Vagina (tissue), 2 donors: ENCODE results near the gene KCNN4. TPM values are rescaled to one million over a fixed set of nuclear protein-coding genes. Genes with fewer than 3 reads are reported as not detected.

Experiments
- DNase-seq, 2 donors: peaks; one replicate each; pipeline ENCODE4 v3.0.0-alpha.2; 2017; ENCODE audit errors: extremely low spot score in 2 of 2
- H3K27ac ChIP-seq: fragments of 200-600 bp; sonication (generic); one replicate; pipeline ENCODE4 v1.5.1; 2019
- H3K27me3 ChIP-seq: fragments of 200-600 bp; sonication (generic); one replicate; pipeline ENCODE4 v1.5.1; 2019
- H3K36me3 ChIP-seq, 2 donors: fragments of 200-600 bp; sonication (generic); one replicate each; pipeline ENCODE4 v1.5.1; 2017 to 2019
- H3K4me1 ChIP-seq: fragments of 200-600 bp; sonication (generic); one replicate; pipeline ENCODE4 v1.5.1; 2019
- H3K4me3 ChIP-seq, 2 donors: fragments of 200-600 bp; sonication (generic); 1 replicate in 1 of 2; 2 replicates in 1 of 2; pipeline ENCODE4 v1.5.1; 2016 to 2019
- H3K9me3 ChIP-seq: fragments of 200-600 bp; sonication (generic); one replicate; pipeline ENCODE4 v1.5.1; 2019
- CTCF ChIP-seq, 3 experiments: fragments of 450-650 bp in 2 of 3; fragments of 200-600 bp in 1 of 3; sonication (generic) in 1 of 3; IDR thresholded peaks; one replicate each; pipeline ENCODE4 v1.5.1; 2017 to 2019; ENCODE audit warnings: antibody characterized with exemption in 3 of 3, mild to moderate bottlenecking in 2 of 3, moderate library complexity in 2 of 3
- POLR2A ChIP-seq, 2 donors: fragments of 450-650 bp; IDR thresholded peaks; one replicate each; pipeline ENCODE4 v1.6.1; 2017; ENCODE audit warnings: antibody characterized with exemption in 2 of 2, mild to moderate bottlenecking in 2 of 2, moderate library complexity in 2 of 2
- POLR2AphosphoS5 ChIP-seq, 2 donors: sonication (generic); formaldehyde crosslinking; IDR thresholded peaks; one replicate each; pipeline ENCODE4 v1.9.0; 2017; ENCODE audit warnings: antibody characterized with exemption in 2 of 2, mild to moderate bottlenecking in 2 of 2, low read depth in 1 of 2; ENCODE audit not compliant: insufficient read depth in 1 of 2
- intact Hi-C: fragments of 100-400 bp; cut with DNase I; formaldehyde crosslinking; loops from one replicate; pipeline ENCODE4 v1.15.1; 2023
- total RNA-seq: library from RNA; depleted of rRNA; stranded (reverse); fragments of >200 nt; gene quantifications from one replicate; pipeline ENCODE4 v1.2.3, GENCODE V29; 2016

Gene KCNN4
- total RNA-seq, 1 donor from 2014 or later: 16.2 TPM

- TF ChIP-seq POLR2A (IDR thresholded peaks at IDR 0.05) (no peak), POLR2AphosphoS5 (IDR thresholded peaks at IDR 0.05; ENCODE audit: insufficient read depth in 1 of 2, low read depth in 1 of 2) (no peak), CTCF (IDR thresholded peaks at IDR 0.05) (no peak)
- H3K4me3 ChIP-seq: no peak overlapping the region
- DNase-seq: no peak
- no peak overlapping the region for H3K27ac ChIP-seq
- no peaks in the 10 kb centered on the region for H3K9me3 ChIP-seq
- H3K4me1 ChIP-seq: no peaks in the 10 kb centered on the region
- intact Hi-C loops: no loop called here
- H3K36me3 ChIP-seq: peaks cover 0 to 2% of the 10 kb centered on the region in 2 donors
- H3K27me3 ChIP-seq: no peaks in the 10 kb centered on the region
Measured at GRCh38 chr19:43723588-43723987, 57.2 kb downstream of the KCNN4 start.

- no peaks in the 10 kb centered on the region for H3K4me1 ChIP-seq
Measured at GRCh38 chr19:43721469-43722048, 59.2 kb downstream of the KCNN4 start.

GRCh38 chr19:43720936-43721335, 59.8 kb downstream of the KCNN4 start:
- H3K27me3 ChIP-seq: no peaks in the 10 kb centered on the region
- intact Hi-C loops: no loop called here
- H3K9me3 ChIP-seq: no peaks in the 10 kb centered on the region
- H3K27ac ChIP-seq: no peak overlapping the region
- TF ChIP-seq POLR2AphosphoS5 (IDR thresholded peaks at IDR 0.05; ENCODE audit: insufficient read depth in 1 of 2, low read depth in 1 of 2): no peak
- TF ChIP-seq POLR2A (IDR thresholded peaks at IDR 0.05): no peak
- no peak for TF ChIP-seq CTCF (IDR thresholded peaks at IDR 0.05)
- no peak overlapping the region for H3K4me3 ChIP-seq
- DNase-seq: no peak
- no peaks in the 10 kb centered on the region for H3K4me1 ChIP-seq
- no peaks in the 10 kb centered on the region for H3K36me3 ChIP-seq

More at GRCh38 chr19:43721469-43722048, 59.2 kb downstream of the KCNN4 start:
- Histone ChIP-seq H3K27me3 (no peaks in the 10 kb centered on the region), H3K27ac (no peak overlapping the region), H3K36me3 (no peaks in the 10 kb centered on the region), H3K9me3 (no peaks in the 10 kb centered on the region), H3K4me3 (no peak overlapping the region)
- DNase-seq: no peak
- intact Hi-C loops: no loop called here
- TF ChIP-seq POLR2A (IDR thresholded peaks at IDR 0.05): no peak
- no peak for TF ChIP-seq CTCF (IDR thresholded peaks at IDR 0.05)
- no peak for TF ChIP-seq POLR2AphosphoS5 (IDR thresholded peaks at IDR 0.05; ENCODE audit: insufficient read depth in 1 of 2, low read depth in 1 of 2)

GRCh38 chr19:43719918-43720317, 60.9 kb downstream of the KCNN4 start:
- Histone ChIP-seq H3K27me3 (no peaks in the 10 kb centered on the region), H3K9me3 (no peaks in the 10 kb centered on the region), H3K4me1 (no peaks in the 10 kb centered on the region), H3K36me3 (no peaks in the 10 kb centered on the region), H3K4me3 (no peak overlapping the region), H3K27ac (no peak overlapping the region)
- intact Hi-C loops: no loop called here
- DNase-seq: no peak
- TF ChIP-seq POLR2AphosphoS5 (IDR thresholded peaks at IDR 0.05; ENCODE audit: insufficient read depth in 1 of 2, low read depth in 1 of 2): no peak

- intact Hi-C loops: no loop called here
- Histone ChIP-seq H3K27ac (no peak overlapping the region), H3K27me3 (no peaks in the 10 kb centered on the region), H3K9me3 (no peaks in the 10 kb centered on the region), H3K4me3 (no peak overlapping the region), H3K4me1 (no peaks in the 10 kb centered on the region), H3K36me3 (no peaks in the 10 kb centered on the region)
- TF ChIP-seq POLR2A (IDR thresholded peaks at IDR 0.05) (no peak), CTCF (IDR thresholded peaks at IDR 0.05) (no peak), POLR2AphosphoS5 (IDR thresholded peaks at IDR 0.05; ENCODE audit: insufficient read depth in 1 of 2, low read depth in 1 of 2) (no peak)
- no peak for DNase-seq
Measured at GRCh38 chr19:43719378-43719868, 61.4 kb downstream of the KCNN4 start.
